Measurements from ENCODE around the gene NRN1L.

The NRN1L gene

GRCh38 chr16:67871256-67871655, 13.4 kb upstream of the NRN1L start:
- no peak overlapping the region for H3K4me3 ChIP-seq (ENCODE audit: low read length, poor library complexity, severe bottlenecking)
- H4K20me1 ChIP-seq (ENCODE audit: insufficient read depth, low read length, poor library complexity, severe bottlenecking), result peaks cover 29% of the 10 kb centered on the region
- no peaks in the 10 kb centered on the region for H3K9me3 ChIP-seq (ENCODE audit: insufficient read depth, low read depth, low read length)
- TF ChIP-seq EZH2phosphoT487 (IDR thresholded peaks at IDR 0.05; ENCODE audit: borderline replicate concordance), result no peak
- TF ChIP-seq CTCF (conservative IDR thresholded peaks at IDR 0.05; ENCODE audit: low read length), result no peak
- no peak overlapping the region for H3K9ac ChIP-seq (ENCODE audit: low read depth, low read length, poor library complexity, severe bottlenecking)
- H3F3A ChIP-seq (ENCODE audit: low read depth), result no peaks in the 10 kb centered on the region
- H3K79me2 ChIP-seq (ENCODE audit: insufficient read depth, low read length), result peaks cover 34% of the 10 kb centered on the region
- H3K36me3 ChIP-seq (ENCODE audit: insufficient read depth, low read length), result peaks cover 54% of the 10 kb centered on the region; the same call in 1 of the 2 replicates
- no peaks in the 10 kb centered on the region for H3K27me3 ChIP-seq (ENCODE audit: insufficient read depth, low read length, poor library complexity, severe bottlenecking)
- no peak overlapping the region for H3K4me2 ChIP-seq (ENCODE audit: low read depth, low read length, poor library complexity, severe bottlenecking)
- H3K4me1 ChIP-seq (ENCODE audit: insufficient read depth, low read length, poor library complexity, severe bottlenecking), result peaks cover 23% of the 10 kb centered on the region
- H3K9me2 ChIP-seq (replicated peaks; ENCODE audit: low read depth, low read length), result no peaks in the 10 kb centered on the region
- H2AFZ ChIP-seq (ENCODE audit: low read length), result no peak overlapping the region

GRCh38 chr16:67872131-67872630, 12.5 kb upstream of the NRN1L start:
- H4K20me1 ChIP-seq (ENCODE audit: insufficient read depth, low read length, poor library complexity, severe bottlenecking), result peaks cover 35% of the 10 kb centered on the region
- no peaks in the 10 kb centered on the region for H3K27me3 ChIP-seq (ENCODE audit: insufficient read depth, low read length, poor library complexity, severe bottlenecking)
- H2AFZ ChIP-seq (ENCODE audit: low read length), result peak overlapping the region; percentile 11; the same call in 1 of the 2 replicates
- no peaks in the 10 kb centered on the region for H3F3A ChIP-seq (ENCODE audit: low read depth)
- H3K9me2 ChIP-seq (replicated peaks; ENCODE audit: low read depth, low read length), result no peaks in the 10 kb centered on the region
- H3K36me3 ChIP-seq (ENCODE audit: insufficient read depth, low read length), result peaks cover 54% of the 10 kb centered on the region; the same call in 1 of the 2 replicates
- no peak for TF ChIP-seq EZH2phosphoT487 (IDR thresholded peaks at IDR 0.05; ENCODE audit: borderline replicate concordance)
- TF ChIP-seq CTCF (conservative IDR thresholded peaks at IDR 0.05; ENCODE audit: low read length), result no peak
- peak overlapping the region; percentile 91 for H3K4me2 ChIP-seq (ENCODE audit: low read depth, low read length, poor library complexity, severe bottlenecking)
- peaks cover 23% of the 10 kb centered on the region for H3K4me1 ChIP-seq (ENCODE audit: insufficient read depth, low read length, poor library complexity, severe bottlenecking)
- H3K4me3 ChIP-seq (ENCODE audit: low read length, poor library complexity, severe bottlenecking), result peak overlapping the region; percentile 98
- H3K9me3 ChIP-seq (ENCODE audit: insufficient read depth, low read depth, low read length), result no peaks in the 10 kb centered on the region
- peaks cover 43% of the 10 kb centered on the region for H3K79me2 ChIP-seq (ENCODE audit: insufficient read depth, low read length)
- H3K9ac ChIP-seq (ENCODE audit: low read depth, low read length, poor library complexity, severe bottlenecking), result peak overlapping the region; percentile 92

- H3K4me3 ChIP-seq (ENCODE audit: low read length, poor library complexity, severe bottlenecking), result peak within 1 kb of the TSS; percentile 98
- peak within 1 kb of the TSS; percentile 91 for H3K4me2 ChIP-seq (ENCODE audit: low read depth, low read length, poor library complexity, severe bottlenecking)
- TF ChIP-seq EZH2phosphoT487 (IDR thresholded peaks at IDR 0.05; ENCODE audit: borderline replicate concordance), result no peak
- TF ChIP-seq CTCF (conservative IDR thresholded peaks at IDR 0.05; ENCODE audit: low read length), result no peak
- H3K9ac ChIP-seq (ENCODE audit: low read depth, low read length, poor library complexity, severe bottlenecking), result peak within 1 kb of the TSS; percentile 92
- peaks cover 47% of the 10 kb centered on the region for H3K79me2 ChIP-seq (ENCODE audit: insufficient read depth, low read length)
- no peaks in the 10 kb centered on the region for H3F3A ChIP-seq (ENCODE audit: low read depth)
- H3K27me3 ChIP-seq (ENCODE audit: insufficient read depth, low read length, poor library complexity, severe bottlenecking), result no peaks in the 10 kb centered on the region
- no peaks in the 10 kb centered on the region for H3K9me2 ChIP-seq (replicated peaks; ENCODE audit: low read depth, low read length)
- peak within 1 kb of the TSS; percentile 90 for H2AFZ ChIP-seq (ENCODE audit: low read length)
- no peaks in the 10 kb centered on the region for H3K9me3 ChIP-seq (ENCODE audit: insufficient read depth, low read depth, low read length)
- peaks cover 35% of the 10 kb centered on the region for H4K20me1 ChIP-seq (ENCODE audit: insufficient read depth, low read length, poor library complexity, severe bottlenecking)
- peaks cover 23% of the 10 kb centered on the region for H3K4me1 ChIP-seq (ENCODE audit: insufficient read depth, low read length, poor library complexity, severe bottlenecking)
- H3K36me3 ChIP-seq (ENCODE audit: insufficient read depth, low read length), result peaks cover 52% of the 10 kb centered on the region; the same call in 1 of the 2 replicates
These were observed 11.9 kb upstream of the NRN1L start, which contains the start of gene EDC4 for GRCh38 chr16:67872631-67873434. TSS of gene EDC4 (plus strand) at chr16:67873052. CDS start at chr16:67873262, 210 bp downstream.

Data from Loucy (cell line).